D721Med (cell line): Measurements from ENCODE around the gene PGD.
A peak's percentile ranks its signal among the peaks of the same experiment; 100 is the strongest.
"Not testable (repeated sequence)": the region's sequence is repeated elsewhere in the genome, so short reads cannot be mapped to it uniquely, and the experiment has no call there.

Experiments
- DNase-seq: peaks from one replicate; pipeline ENCODE4 v3.0.0; 2011; ENCODE audit warnings: low spot score; ENCODE audit not compliant: insufficient read length
- FAIRE-seq: peaks from 2 replicates; lab custom pipeline; 2011; peaks lifted over from hg19 to GRCh38; lab: Jason Lieb, UNC
- CTCF ChIP-seq: IDR thresholded peaks from 2 replicates; pipeline ENCODE4 v1.5.1; 2012; ENCODE audit warnings: mild to moderate bottlenecking, control low read depth; ENCODE audit not compliant: insufficient read depth; ENCODE audit errors: missing control alignments

The PGD gene

GRCh38 chr1:10374442-10374860 is 24.4 kb upstream of the PGD start:
- no peak for TF ChIP-seq CTCF
- DNase-seq (no peak), FAIRE-seq (no peak)

GRCh38 chr1:10377365-10378029 is 21.4 kb upstream of the PGD start:
- peak; percentile 50 for TF ChIP-seq CTCF
- DNase-seq, FAIRE-seq: not testable (repeated sequence)

GRCh38 chr1:10378081-10378841 is 20.6 kb upstream of the PGD start:
- no peak for DNase-seq
- FAIRE-seq: no peak
- TF ChIP-seq CTCF: no peak

GRCh38 chr1:10379101-10379620 is 19.7 kb upstream of the PGD start:
- TF ChIP-seq CTCF: no peak
- no peak for DNase-seq
- FAIRE-seq: no peak

GRCh38 chr1:10379676-10380075 is 19.2 kb upstream of the PGD start:
- no peak for DNase-seq
- TF ChIP-seq CTCF: no peak
- FAIRE-seq: no peak

- FAIRE-seq: no peak
- TF ChIP-seq CTCF: no peak
- no peak for DNase-seq
Observed at GRCh38 chr1:10380594-10381275, 18.1 kb upstream of the PGD start.
